Measurements from ENCODE around the gene RAB6D. TPM values are rescaled to one million over a fixed set of nuclear protein-coding genes. Genes with fewer than 3 reads are reported as not detected.

Gene RAB6D
- total and polyA plus RNA-seq, 2 donors (not counting 3 experiments of a cell fraction or from before 2014, with no cell fraction given), result 0.01 TPM; not detected in 1

- Histone ChIP-seq H3K79me2 (ENCODE audit: control insufficient read depth, insufficient read depth, low read length) (no peaks in the 10 kb centered on the region), H4K20me1 (replicated peaks; ENCODE audit: control insufficient read depth, extremely low read depth, insufficient read depth, low read length) (no peaks in the 10 kb centered on the region), H3K36me3 (ENCODE audit: control insufficient read depth in 2 of 2, extremely low read depth in 1 of 2, insufficient read depth in 2 of 2, low read length in 2 of 2) (no peaks in the 10 kb centered on the region), H3K9me3 (replicated peaks; ENCODE audit: control insufficient read depth, insufficient read depth, low read length) (no peaks in the 10 kb centered on the region), H3K4me3 (replicated peaks in 1 of 3; ENCODE audit: insufficient read depth in 1 of 3, low read depth in 1 of 3, low read length in 3 of 3) (no peak overlapping the region), H2AFZ (ENCODE audit: low read depth, low read length) (no peak overlapping the region), H3K27ac (ENCODE audit: insufficient read depth, low read depth, low read length) (no peak overlapping the region), H3K9ac (replicated peaks; ENCODE audit: extremely low read depth, insufficient read depth, low read length) (no peak overlapping the region), H3K9me1 (replicated peaks; ENCODE audit: control insufficient read depth, extremely low read depth, insufficient read depth, low read length) (no peaks in the 10 kb centered on the region), H3K4me2 (ENCODE audit: insufficient read depth, low read length) (no peak overlapping the region), H3K27me3 (ENCODE audit: control insufficient read depth in 2 of 2, insufficient read depth in 2 of 2, low read length in 2 of 2) (peaks cover 13 to 17% of the 10 kb centered on the region in 2 experiments), H3K4me1 (ENCODE audit: control insufficient read depth, extremely low read depth, insufficient read depth, low read length) (no peaks in the 10 kb centered on the region)
- BruUV-seq (replicated peaks), result no TSS peak
- ChIA-PET CTCF (no interaction called here), POLR2A (no interaction called here)
- intact Hi-C loops (cut with micrococcal nuclease) (no loop called here), dilution Hi-C loops (cut with MboI; ENCODE audit: extremely low pct_ligation_motif_present, low sequenced_read_pairs) (no loop called here)
- FAIRE-seq, result no peak
- TF ChIP-seq MYC (IDR thresholded peaks at IDR 0.05; ENCODE audit: low read depth, low read length) (no peak), MAX (IDR thresholded peaks at IDR 0.05; ENCODE audit: insufficient read depth, insufficient read length) (no peak), POLR2A (IDR thresholded peaks at IDR 0.05; ENCODE audit: low read depth, low read length) (no peak), FOS (IDR thresholded peaks at IDR 0.05; ENCODE audit: borderline replicate concordance, insufficient read depth, low read length) (no peak), EZH2 (IDR thresholded peaks at IDR 0.05; ENCODE audit: borderline replicate concordance, low read depth, low read length, severe bottlenecking) (no peak), CTCF (IDR thresholded peaks at IDR 0.05; ENCODE audit: extremely low read depth in 1 of 2, insufficient read depth in 1 of 2, low read depth in 1 of 2, low read length in 2 of 2) (no peak), JUN (IDR thresholded peaks at IDR 0.05; ENCODE audit: borderline replicate concordance, insufficient read depth, insufficient read length, low read depth) (no peak)
- no peak for DNase-seq (ENCODE audit: low read depth, low spot score)
These were observed 46.2 kb upstream of the RAB6D start for GRCh38 chr2:131410173-131410572.
